ENCODE data around the gene SPARC. TPM values are rescaled to one million over a fixed set of nuclear protein-coding genes. Genes with fewer than 3 reads are reported as not detected.
A peak's percentile ranks its signal among the peaks of the same experiment; 100 is the strongest.

Gene SPARC
- total RNA-seq, 1 donor from 2014 or later = 935 TPM

- DNase-seq (ENCODE audit: low spot score in 2 of 2) = peak in 1 of 2 donors; percentile 71
- peaks cover 9 to 26% of the 10 kb centered on the region in 2 donors for H3K4me1 ChIP-seq
- H3K4me3 ChIP-seq = no peak overlapping the region
These were observed 32.7 kb upstream of the SPARC start for GRCh38 chr5:151719228-151720000.

GRCh38 chr5:151718646-151719045 is 31.9 kb upstream of the SPARC start:
- intact Hi-C loops (cut with DNase I) = loop anchor here (1.0 kb wide), 1 partner anchor 22 kb away; no protein-coding TSS in a partner anchor
- Histone ChIP-seq H3K36me3 (no peaks in the 10 kb centered on the region), H3K4me3 (peak overlapping the region in 1 of 2 donors; percentile 26), H3K27ac (peak overlapping the region; percentile 71 to 86), H3K27me3 (no peaks in the 10 kb centered on the region), H3K9me3 (no peaks in the 10 kb centered on the region), H3K4me1 (peaks cover 9 to 21% of the 10 kb centered on the region in 2 donors)
- DNase-seq (ENCODE audit: low spot score in 2 of 2) = peak in 1 of 2 donors; percentile 67
- TF ChIP-seq, protein P1, sequence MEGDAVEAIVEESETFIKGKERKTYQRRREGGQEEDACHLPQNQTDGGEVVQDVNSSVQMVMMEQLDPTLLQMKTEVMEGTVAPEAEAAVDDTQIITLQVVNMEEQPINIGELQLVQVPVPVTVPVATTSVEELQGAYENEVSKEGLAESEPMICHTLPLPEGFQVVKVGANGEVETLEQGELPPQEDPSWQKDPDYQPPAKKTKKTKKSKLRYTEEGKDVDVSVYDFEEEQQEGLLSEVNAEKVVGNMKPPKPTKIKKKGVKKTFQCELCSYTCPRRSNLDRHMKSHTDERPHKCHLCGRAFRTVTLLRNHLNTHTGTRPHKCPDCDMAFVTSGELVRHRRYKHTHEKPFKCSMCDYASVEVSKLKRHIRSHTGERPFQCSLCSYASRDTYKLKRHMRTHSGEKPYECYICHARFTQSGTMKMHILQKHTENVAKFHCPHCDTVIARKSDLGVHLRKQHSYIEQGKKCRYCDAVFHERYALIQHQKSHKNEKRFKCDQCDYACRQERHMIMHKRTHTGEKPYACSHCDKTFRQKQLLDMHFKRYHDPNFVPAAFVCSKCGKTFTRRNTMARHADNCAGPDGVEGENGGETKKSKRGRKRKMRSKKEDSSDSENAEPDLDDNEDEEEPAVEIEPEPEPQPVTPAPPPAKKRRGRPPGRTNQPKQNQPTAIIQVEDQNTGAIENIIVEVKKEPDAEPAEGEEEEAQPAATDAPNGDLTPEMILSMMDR (IDR thresholded peaks at IDR 0.05) = no peak

More at GRCh38 chr5:151719228-151720000, 32.7 kb upstream of the SPARC start:
- no peaks in the 10 kb centered on the region for H3K36me3 ChIP-seq
- peak overlapping the region; percentile 71 to 86 for H3K27ac ChIP-seq
- TF ChIP-seq, protein P1 (IDR thresholded peaks at IDR 0.05) = peak; percentile 48 to 57 (median 57)
- intact Hi-C loops (cut with DNase I) = loop anchor here (1.0 kb wide), 1 partner anchor 21 kb away; no protein-coding TSS in a partner anchor
- H3K9me3 ChIP-seq = no peaks in the 10 kb centered on the region
- H3K27me3 ChIP-seq = no peaks in the 10 kb centered on the region

DNA sequence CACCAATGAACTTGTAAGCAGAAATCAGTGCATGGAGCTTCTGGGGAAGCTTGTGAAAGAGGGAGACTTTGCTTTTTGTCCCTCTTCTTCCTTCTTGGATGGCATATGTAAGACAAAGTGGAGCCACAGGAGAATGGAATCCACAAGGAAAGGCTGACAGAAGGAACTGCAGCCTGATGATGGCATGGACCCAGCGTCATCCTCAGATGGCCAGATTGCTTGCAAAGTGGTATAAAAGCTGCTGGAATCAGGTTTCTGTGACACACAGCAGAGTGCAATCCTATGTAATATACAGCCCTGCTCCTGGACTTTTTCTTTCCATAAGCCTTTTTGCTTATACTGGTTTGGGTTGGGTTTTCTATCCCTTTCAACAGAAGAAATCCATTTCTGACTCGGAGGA is 31.4 kb upstream of the SPARC start:
- TF ChIP-seq, protein P1 (IDR thresholded peaks at IDR 0.05) = no peak
- Histone ChIP-seq H3K36me3 (no peaks in the 10 kb centered on the region), H3K4me3 (peak overlapping the region in 1 of 2 donors; percentile 26), H3K27me3 (no peaks in the 10 kb centered on the region), H3K9me3 (no peaks in the 10 kb centered on the region), H3K4me1 (peaks cover 9 to 21% of the 10 kb centered on the region in 2 donors), H3K27ac (peak overlapping the region; percentile 71 to 86)
- intact Hi-C loops (cut with DNase I) = no loop called here
- no peak for DNase-seq (ENCODE audit: low spot score in 2 of 2)

DNA sequence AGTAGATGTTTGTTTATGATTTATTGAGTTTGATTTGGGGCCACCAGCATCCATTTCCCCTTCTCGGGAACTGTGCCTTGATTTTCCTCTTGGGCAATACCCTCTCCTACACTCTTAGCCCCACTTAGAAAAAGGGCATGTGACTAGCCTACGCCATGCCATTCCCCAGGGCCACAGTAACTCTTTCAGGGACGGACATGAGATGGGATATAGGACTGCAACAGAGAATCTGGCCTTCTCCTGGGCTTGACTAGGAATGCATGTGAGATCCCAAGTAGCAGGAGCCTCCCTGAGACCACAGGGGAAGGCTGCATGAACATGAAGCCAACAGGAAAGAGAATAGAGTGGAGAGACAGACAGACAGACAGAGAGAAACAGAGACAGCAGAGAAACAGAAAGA is 30.7 kb upstream of the SPARC start:
- H3K27ac ChIP-seq = peak overlapping the region; percentile 71 to 86
- TF ChIP-seq, protein P1 (IDR thresholded peaks at IDR 0.05) = no peak
- no peak overlapping the region for H3K4me3 ChIP-seq
- H3K4me1 ChIP-seq = peaks cover 9 to 21% of the 10 kb centered on the region in 2 donors
- no peaks in the 10 kb centered on the region for H3K9me3 ChIP-seq
- intact Hi-C loops (cut with DNase I) = loop anchor here (2.0 kb wide), 1 partner anchor 19 kb away; no protein-coding TSS in a partner anchor
- H3K27me3 ChIP-seq = no peaks in the 10 kb centered on the region
- no peak for DNase-seq (ENCODE audit: low spot score in 2 of 2)
- no peaks in the 10 kb centered on the region for H3K36me3 ChIP-seq

DNA sequence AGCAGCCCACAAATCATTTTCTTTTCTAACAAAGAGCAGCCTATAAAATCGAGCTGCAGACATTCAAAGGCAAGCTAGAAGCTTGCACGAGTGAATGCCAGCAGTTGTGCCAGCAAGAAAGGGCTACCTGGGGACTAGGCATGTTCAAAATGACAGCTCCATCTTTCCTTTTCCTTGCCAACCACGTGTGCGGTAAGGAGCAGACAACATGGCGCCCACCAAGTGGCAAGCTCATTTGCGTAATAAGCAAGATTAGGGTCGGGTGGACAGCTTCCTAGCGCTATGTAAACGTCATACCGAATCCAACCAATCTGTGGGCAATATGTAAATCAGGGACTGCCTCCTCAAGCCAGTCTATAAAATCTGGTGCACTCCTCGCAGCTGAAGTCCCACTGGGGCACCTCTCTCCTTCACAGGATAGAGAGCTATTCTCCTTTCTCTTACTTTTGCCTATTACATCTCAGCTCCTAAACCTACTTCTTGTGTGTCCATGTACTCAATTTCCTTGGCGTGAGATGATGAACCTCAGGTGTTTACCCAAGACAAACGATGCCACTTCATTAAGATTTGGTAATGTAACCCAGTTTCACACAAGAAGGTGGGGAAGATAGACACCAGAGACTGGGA is 22.5 kb upstream of the SPARC start:
- no peaks in the 10 kb centered on the region for H3K36me3 ChIP-seq
- H3K27ac ChIP-seq = no peak overlapping the region
- intact Hi-C loops (cut with DNase I) = no loop called here
- no peaks in the 10 kb centered on the region for H3K9me3 ChIP-seq
- no peaks in the 10 kb centered on the region for H3K27me3 ChIP-seq
- DNase-seq (ENCODE audit: low spot score in 2 of 2) = no peak
- TF ChIP-seq, protein P1 (IDR thresholded peaks at IDR 0.05) = no peak
- H3K4me3 ChIP-seq = no peak overlapping the region
- no peaks in the 10 kb centered on the region for H3K4me1 ChIP-seq

All from ascending aorta (tissue), 2 donors.